GM19438 (cell line): Measurements from ENCODE around the gene PIK3R2.
"Not testable (repeated sequence)": the region's sequence is repeated elsewhere in the genome, so short reads cannot be mapped to it uniquely, and the experiment has no call there.

ENCODE experiments used
- ATAC-seq: cut with Tn5 transposase; IDR thresholded peaks from one replicate; pipeline ENCODE4 v1.9.1; 2021; ENCODE audit warnings: low read depth; ENCODE audit not compliant: unreplicated experiment

The PIK3R2 gene

GRCh38 chr19:18196511-18196845 is 43.5 kb downstream of the PIK3R2 start:
- no peak for ATAC-seq

- no peak for ATAC-seq
These were observed 44.3 kb downstream of the PIK3R2 start for GRCh38 chr19:18197306-18197705.

GRCh38 chr19:18197941-18198340 is 45.0 kb downstream of the PIK3R2 start:
- no peak for ATAC-seq

GRCh38 chr19:18198374-18198773 is 45.4 kb downstream of the PIK3R2 start:
- ATAC-seq, result no peak

GRCh38 chr19:18202397-18202777 is 49.4 kb downstream of the PIK3R2 start:
- no peak for ATAC-seq

GRCh38 chr19:18202778-18203407 is 49.9 kb downstream of the PIK3R2 start:
- ATAC-seq, result no peak

- peak; percentile 2 for ATAC-seq
These were observed 50.5 kb downstream of the PIK3R2 start for GRCh38 chr19:18203408-18203862.

GRCh38 chr19:18203863-18204393 is 51.0 kb downstream of the PIK3R2 start, which contains the start of gene RAB3A:
Gene RAB3A (minus strand): TSS chr19:18204042. CDS start chr19:18202740, 1,302 bp downstream.
- peak; percentile 82 for ATAC-seq

- ATAC-seq, result peak; percentile 11
These were observed 51.6 kb downstream of the PIK3R2 start for GRCh38 chr19:18204394-18205199.

GRCh38 chr19:18205200-18205892 is 52.4 kb downstream of the PIK3R2 start:
- ATAC-seq, result no peak

GRCh38 chr19:18206018-18206417 is 53.1 kb downstream of the PIK3R2 start:
- no peak for ATAC-seq

GRCh38 chr19:18208098-18208951 is 55.4 kb downstream of the PIK3R2 start:
- ATAC-seq, result no peak

- ATAC-seq, result not testable (repeated sequence)
These were observed 56.9 kb downstream of the PIK3R2 start for GRCh38 chr19:18209912-18210311.

- ATAC-seq, result no peak
These were observed 58.7 kb downstream of the PIK3R2 start for GRCh38 chr19:18211683-18212082.

- no peak for ATAC-seq
These were observed 61.9 kb downstream of the PIK3R2 start for GRCh38 chr19:18214779-18215433.

GRCh38 chr19:18216789-18217188 is 63.8 kb downstream of the PIK3R2 start:
- ATAC-seq, result no peak

- ATAC-seq, result no peak
These were observed 65.2 kb downstream of the PIK3R2 start for GRCh38 chr19:18218159-18218558.

- ATAC-seq, result no peak
These were observed 65.6 kb downstream of the PIK3R2 start for GRCh38 chr19:18218600-18218999.
